GM19035 (cell line): ENCODE measurements around the gene SUN5.
A peak's percentile ranks its signal among the peaks of the same experiment; 100 is the strongest.
"Not testable (repeated sequence)": the region's sequence is repeated elsewhere in the genome, so short reads cannot be mapped to it uniquely, and the experiment has no call there.

Source experiments
- ATAC-seq: cut with Tn5 transposase; IDR thresholded peaks from one replicate; pipeline ENCODE4 v1.9.1; 2021; ENCODE audit not compliant: unreplicated experiment

SUN5 gene

DNA sequence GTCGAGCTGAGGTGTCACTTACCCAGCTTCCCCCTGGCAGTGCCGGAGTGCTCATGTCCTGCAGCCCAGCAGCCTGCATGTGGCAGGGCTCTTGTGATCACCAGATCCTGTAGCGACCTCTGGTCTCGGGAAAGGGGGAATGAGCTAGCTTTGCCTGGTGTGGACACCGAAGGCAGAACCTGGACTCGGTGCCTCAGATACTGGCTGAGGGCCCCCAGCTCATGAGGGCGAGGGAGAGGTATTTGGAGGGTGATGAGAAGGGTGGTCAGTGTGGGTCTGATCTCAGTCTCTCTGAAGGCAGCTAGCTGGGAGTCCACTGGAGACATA lies 26.3 kb downstream of the SUN5 start:
- ATAC-seq = no peak

DNA sequence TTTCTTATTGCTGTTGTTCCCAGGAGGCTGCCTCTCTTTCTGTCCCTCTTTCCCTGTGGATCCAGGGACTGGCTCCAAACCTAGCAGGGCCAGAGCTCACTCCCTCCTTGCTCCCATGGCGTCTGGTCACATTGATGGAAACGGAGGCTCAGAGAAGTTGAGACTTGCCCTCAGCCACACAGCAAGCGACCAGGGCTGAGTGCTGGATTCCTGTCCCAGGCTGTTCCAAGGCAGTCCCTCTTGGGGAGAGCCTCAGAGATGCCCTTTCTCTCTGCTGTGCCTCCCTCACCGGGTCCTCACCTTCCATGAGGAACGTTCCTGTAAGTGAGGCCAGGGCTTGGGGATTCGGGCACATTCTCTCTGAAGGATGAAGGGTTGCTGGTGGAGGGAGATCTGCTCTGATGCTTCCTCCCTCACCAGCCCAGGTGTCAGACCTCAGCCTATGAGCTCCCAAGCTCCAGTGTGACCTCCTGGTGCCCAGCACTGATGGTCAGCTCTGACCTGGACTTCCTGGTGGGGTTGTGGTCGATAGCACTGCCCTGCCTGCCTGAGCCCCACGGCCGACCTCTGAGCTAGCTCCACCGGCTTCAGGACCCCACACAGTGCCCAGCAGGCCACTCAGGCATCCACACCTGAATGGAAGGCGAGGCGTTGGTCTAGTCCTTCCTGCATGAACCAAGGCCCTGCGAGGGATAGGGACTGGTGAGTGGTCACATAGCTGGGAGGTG lies 26.8 kb downstream of the SUN5 start:
- ATAC-seq = no peak

DNA sequence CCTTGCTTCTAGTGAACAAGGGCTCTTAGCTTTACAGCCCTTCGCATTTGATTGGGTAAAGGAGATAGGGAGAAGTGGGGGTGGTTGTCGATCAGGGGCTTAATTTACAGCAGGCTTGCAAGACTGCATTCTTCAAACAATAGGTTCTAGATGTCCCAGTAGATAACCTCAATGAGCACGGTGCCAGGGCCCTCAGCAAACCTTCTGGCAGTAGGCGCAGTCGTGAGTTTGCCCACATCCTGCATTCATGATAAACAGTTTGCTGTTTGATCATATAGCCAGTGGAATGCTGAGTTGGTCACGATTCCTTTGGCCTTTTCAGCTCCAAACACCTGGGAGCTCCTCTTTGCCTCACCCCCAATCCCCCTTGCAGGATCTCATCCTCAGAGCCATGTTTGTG lies 27.5 kb downstream of the SUN5 start:
- ATAC-seq = no peak

DNA sequence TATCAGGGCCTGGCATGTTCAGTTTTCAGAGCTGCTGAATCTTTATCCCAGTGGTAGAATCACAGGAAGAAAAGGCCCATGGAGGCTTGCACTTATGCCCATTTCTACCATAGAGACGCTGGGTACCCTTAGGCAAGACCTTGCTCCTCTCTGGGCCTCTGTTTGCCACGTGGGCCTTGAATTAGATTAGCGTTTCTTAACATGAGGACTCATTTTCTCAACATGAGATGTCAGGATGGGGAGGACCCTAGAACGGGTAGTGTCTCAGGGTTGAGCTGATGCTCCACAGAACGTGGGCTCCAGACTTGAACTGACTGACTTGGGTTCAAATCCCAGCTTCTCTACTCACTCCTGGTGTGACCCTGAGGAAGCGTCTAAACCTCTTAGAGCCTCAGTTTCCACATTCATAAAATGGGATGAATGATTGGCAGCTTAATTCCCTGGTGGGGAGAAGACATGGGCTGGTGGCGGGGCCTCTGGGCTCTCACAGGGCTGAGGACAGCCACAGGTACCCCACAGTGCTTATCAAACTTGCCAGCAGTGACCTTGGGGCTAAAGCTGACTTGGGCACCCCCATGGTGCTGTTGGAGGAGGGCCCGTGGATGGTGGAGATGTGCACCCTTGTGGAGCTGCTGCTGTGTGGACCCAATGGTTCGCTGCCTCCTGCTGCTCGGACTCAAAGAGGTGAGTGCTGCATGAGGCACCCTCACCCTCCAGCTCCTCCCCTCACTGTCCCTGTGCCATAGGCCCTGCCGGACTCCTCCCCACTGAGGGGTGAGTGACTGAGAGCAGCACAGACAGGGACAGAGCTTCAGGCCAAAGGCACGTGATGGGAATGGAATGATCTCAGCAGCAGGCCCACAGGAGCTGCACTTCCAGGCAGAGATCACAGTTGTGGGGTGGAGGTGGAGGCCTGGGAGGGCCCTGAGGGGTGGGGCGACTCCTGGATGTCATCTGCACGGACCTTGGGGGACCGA lies 28.2 kb downstream of the SUN5 start:
- no peak for ATAC-seq

DNA sequence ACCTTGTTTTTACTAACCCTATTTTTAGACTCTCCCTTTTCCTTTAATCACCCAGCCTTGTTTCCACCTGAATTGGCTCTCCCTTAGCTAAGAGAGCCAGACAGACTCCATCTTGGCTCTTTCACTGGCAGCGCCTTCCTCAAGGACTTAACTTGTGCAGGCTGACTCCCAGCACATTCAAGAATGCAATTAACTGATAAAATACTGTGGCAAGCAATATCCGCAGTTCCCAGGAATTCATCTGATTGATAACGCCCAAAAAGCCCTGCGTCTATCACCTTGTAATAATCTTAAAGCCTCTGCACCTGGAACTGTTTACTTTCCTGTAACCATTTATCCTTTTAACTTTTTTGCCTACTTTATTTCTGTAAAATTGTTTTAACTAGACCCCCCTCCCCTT lies 29.1 kb downstream of the SUN5 start:
- not testable (repeated sequence) for ATAC-seq

DNA sequence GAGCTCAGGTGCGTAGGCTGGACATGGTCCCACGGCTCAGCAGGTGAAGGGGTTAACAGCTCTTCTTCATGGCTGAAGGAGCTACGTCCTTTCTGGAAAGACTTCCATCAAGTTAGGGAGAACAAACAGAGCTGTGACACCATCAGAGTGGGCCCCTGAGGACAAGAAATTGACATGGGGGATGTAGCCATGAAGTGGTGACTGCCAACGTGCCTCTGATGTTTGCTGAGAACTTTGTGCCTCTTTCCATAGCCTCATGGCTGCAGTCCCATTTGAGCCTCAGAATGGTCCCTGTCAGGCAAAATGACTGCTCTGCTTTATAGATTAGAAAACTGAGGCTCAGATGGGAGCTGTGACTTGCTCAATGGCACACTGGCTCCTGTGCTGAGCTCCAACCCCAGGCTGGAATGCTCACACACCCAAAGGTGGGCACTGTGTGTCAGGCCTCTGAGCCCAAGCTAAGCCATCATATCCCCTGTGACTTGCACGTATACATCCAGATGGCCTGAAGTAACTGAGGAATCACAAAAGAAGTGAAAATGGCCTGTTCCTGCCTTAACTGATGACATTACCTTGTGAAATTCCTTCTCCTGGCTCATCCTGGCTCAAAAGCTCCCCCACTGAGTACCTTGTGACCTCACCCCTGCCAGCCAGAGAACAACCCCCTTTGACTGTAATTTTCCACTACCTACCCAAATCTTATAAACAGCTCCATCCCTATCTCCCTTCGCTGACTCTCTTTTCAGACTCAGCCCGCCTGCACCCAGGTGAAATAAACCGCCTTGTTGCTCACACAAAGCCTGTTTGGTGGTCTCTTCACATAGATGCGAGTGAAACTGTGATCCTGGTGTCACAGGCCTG lies 29.8 kb downstream of the SUN5 start:
- ATAC-seq = not testable (repeated sequence)

DNA sequence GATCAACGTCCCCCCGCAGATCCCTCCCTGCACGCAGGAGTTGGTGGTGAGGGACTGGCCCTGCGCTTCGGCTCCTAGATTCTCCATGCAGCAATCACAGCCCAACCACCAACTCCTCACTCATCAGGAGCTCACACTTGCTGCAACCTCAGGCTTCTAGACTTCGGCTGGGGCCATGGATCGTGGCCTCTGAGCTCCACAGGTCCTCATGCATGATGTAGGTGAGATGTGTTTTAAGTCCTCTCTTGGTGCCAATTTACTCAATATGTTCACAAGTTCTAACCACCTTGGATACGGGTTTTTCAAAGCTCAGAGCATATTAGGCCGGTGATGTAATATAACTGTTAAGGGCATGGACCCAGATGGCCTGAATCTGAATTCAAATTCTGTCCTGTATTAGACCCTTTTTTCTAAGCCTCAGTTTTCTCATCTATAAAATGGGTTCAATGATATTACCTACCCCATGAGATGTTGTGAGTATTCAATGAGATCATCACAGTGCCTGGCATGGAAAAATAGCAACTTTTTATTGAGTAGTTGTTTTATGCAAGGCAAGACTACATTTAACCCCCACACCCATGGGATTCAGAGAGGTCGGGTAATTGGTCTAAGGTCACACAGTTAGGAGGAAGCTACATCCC lies 31.0 kb downstream of the SUN5 start:
- ATAC-seq = no peak

DNA sequence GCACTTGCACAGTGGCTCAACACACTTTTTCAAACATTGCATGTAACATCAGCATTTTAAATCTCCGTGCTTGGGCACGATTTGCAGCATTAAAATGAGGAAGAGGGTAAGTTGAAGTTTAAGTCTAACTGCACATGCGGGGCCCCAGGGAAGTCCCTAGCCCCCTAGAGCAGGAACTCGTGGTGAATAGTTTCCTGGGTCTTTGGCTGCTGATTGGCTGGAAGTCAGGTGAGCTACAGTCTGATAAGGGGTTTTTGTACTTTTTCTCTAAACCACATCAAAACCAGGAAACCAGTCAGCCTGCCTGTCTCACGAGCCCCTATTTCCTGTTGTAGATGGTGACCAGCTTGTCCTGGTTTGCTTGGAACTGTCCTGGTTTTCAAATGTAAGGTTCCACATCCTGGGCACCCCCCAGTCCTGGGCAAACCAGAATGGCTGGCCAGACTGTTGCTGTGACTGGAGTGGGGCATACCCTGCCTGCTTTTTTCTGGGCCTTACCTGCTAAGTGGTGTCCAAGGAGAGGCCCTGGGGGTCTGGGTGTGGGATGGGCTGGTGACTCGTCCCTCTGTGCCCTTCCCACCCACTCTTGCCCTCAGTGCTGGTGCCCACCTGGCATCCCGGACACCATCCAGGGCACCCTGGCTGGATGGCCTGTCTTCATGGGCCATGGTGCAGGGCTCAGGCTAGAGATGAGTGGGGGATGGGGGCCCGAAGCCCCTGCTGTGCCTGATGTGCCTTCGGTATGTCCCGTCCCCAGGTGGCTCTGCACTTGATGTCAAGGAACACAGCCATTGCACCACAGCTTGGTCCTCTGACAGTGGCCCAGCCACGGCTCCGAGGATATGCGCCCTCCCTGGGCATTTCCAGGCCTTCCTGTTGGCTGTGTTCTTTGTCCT lies 31.8 kb downstream of the SUN5 start:
- ATAC-seq = peak; percentile 92

DNA sequence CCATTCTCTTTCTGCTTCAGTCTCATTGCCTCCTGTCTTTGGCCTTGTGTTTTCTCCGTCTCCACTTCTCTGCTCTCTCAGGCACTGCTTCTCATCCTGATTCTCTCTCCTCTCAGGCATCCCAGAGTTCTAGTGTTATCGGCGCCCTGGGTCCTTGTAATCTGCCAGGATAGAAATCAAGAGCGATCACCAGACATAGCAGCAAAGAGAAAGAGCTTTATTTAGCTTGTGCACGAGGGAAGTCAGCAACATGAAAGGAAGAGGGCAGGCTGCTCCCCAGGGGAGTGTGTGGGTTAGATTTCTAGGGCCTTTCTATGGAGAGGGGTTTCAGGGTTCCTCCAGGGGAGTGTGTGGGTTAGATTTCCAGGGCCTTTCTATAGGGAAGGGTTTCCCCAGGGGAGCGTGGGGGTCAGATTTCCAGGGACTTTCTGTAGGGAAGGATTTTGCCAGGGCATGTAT lies 32.5 kb downstream of the SUN5 start:
- peak; percentile 21 for ATAC-seq

DNA sequence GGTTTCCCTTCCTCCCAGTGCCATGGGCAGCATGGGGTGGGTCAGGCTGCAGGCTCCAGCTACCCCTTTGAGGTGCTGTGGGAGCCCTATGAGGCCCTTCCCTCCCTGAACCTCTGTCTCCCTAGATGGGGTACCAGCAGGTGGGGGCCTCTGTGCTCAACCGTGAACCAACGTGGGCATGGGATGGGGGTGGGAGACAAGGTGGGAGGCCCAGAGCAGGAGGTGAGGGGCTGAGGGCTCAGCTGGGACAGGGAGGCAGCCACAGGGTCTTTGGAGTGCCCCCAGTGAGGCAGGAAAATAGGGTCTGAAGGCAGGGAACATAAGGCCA lies 33.3 kb downstream of the SUN5 start:
- no peak for ATAC-seq

DNA sequence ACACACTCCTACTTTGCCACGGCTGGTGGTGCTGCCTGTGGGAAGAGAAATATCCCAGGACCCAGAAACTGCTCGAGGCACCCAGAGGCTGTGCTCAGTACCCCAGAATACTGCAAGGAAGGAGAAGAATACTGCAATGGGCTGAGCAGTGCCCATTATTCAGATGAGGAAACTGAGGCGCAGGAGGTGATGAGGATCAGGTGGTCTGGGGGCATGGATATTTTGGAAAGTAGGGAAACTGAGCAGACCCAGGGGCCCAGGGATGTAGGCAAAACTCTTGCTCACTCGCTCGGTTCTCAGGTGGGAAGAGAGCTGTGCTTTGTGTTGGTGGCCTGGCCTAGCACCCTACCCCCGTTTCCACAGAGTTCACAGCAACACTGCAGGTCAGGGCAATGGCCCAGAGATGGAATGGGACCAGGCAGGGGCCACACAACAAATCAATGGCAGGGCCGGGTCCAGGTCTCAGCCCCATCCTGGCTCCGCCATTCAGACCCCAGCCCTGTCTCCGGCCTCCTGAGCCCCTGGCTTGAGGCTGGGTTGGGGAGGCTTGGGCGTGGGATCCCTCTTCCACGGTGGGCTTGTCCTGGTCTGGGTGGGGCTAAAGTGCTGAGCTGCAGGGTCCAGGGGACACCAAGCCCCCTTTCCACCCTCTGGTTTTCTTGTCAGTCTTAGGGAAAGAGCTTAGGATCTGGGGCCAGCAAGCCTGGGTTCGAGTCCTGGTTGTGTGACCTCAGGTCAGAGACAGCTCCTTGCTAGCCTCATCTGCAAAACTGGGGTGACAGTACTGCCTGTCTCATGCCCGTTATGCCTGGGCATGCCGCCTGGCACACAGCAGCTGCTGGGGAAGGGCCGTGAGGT lies 33.9 kb downstream of the SUN5 start:
- no peak for ATAC-seq

DNA sequence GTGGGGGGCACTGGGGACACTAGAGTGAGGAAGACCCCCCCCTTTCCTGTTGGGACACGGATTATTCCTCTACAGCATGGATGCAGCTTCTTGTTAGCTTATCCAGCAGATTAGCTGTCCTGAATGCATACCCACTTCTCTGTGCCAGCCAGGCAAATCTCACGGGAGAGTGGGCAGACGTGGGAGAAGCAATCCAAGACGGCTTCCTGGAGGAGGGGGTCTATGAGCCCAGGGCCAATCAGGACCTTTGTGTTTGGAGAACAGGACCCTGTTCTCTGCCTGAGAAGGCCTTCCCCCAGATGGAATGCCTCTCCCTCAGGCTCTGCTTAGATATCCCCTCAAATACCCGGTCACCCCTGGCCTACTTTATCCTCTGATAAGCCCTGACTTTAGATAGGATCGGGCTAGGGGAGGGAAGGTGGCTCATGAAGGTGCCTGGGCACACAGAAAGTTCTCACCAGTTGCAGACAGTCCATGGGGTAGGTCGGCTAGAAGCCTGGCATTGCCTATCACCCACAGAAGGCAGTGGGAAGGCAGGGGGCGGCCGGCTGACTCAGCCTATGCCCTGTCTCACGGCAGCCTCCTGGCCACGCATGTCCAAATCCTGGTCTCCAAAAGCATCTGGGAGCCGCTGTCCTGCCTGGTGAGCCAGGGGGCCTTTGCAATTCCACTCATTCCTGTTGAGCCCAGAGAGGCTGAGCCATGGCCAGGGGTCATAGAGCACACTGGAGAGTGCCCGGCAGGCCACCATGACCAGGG lies 34.7 kb downstream of the SUN5 start:
- ATAC-seq = no peak

DNA sequence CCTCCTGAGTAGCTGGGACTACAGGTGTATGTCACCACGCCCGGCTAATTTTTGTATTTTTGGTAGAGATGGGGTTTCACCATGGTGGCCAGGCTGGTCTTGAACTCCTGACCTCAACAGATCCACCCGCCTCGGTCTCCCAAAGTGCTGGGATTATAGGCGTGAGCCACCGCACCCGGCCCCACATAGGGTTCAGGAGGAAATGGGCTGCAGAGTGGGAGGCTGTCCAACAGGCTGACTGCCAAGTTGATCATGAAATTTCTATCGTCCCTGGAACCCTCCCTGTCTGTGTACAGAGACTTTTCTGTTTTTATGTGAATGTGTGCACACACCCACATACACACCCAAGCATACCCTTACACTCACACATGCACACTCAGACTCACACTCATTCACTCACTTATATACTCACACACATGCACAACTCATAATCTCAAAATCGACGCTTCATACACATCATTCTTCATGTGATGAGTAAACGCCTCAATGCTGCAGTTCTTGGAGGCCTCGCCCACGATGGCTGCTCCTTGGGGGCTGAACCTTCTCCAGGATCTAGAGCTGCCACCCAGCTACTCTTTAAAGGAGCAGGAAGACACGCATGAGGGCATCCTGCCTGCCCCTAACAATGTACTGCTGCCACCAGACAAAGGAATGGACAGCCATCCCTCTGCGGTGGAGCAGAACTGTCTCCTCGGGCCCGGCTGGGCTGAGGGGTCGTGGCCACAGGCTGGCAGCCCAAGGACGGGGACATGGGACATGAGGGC lies 35.6 kb downstream of the SUN5 start:
- ATAC-seq = no peak

DNA sequence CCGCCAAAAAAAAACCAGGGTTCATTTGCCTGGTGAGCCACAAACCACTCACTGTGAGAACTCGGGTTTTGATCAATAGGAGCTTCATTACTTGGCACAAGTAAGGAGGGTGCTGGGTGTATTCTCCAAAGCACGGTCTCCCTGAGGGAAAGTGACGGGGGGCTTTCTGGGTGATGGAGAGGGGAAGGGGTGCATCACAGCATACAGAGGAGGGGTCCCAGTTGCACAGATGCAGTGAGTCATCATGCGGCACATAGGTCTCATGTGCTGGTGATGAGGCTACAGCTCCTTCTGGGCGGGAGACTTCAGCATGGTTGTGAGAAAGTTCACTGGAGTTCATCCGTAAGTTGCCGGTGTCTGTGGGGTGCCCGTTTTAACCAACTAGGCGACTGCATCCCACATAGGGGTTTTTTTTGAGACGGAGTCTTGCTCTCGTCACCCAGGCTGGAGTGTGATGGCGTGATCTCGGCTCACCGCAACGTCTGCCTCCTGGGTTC lies 36.2 kb downstream of the SUN5 start:
- ATAC-seq = no peak

DNA sequence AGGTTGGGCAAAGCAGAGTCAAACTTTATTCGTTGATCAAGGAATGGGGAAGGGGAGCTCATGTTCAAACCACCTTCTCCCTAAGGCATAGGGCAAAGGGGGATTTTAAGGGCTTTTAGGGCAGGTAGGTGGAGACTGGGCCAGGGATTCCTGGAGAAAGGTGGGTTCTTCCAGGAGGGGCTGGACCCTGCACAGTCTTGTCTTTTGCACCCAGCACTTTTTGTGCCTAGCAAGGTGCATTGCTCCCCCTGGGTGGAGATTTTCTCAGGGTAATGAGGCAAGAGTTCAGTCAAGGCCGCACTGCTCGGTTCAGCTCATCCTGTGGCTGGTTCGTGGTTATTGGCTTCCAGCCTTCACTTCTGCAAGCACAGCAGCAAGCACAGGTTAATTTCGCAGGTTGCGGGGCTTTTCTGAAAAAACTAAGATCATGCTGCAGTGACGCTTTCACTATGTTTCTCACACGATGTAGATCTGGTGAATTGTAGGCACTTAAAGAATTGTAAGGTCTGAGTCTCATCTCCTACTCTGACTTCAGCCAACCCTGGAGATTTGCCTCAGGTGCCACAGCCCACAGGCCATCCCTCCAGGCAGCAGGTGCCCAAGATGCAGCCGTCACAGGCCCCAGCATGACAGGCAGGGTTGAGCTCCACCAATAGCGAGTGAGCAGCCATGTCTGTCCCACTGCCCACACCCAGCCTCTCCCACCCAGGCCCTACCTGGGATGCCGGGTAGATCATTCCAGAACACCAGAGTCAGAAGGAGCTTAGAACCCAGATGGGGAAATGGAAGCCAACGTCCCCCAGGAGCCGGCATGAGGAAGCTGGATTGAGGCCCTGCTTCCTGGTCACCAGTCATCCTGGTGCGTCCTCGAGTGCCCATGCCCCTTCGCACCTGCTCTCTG lies 37.1 kb downstream of the SUN5 start:
- no peak for ATAC-seq

DNA sequence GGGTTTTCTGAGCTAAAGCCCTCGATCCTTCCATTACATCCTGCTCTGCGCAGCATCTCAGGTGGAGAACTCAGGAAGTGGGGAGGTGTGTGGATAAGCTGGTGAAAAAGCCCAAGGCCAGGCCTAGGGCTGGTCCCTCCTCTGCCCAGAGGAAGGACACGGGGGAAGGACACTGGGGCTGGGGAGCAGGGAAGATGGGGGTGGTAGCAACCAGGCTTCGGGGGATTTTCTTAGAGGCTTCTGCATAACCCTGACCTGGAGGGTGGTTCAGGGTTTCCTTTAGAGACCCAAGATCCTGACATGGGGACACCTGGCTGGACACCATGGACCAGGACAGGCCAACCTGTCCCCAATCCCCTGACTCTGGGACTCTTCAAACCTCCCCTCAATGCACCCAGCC lies 37.9 kb downstream of the SUN5 start:
- ATAC-seq = no peak
